ENCODE results near the gene SWSAP1.
A peak's percentile ranks its signal among the peaks of the same experiment; 100 is the strongest.

The SWSAP1 gene

DNA sequence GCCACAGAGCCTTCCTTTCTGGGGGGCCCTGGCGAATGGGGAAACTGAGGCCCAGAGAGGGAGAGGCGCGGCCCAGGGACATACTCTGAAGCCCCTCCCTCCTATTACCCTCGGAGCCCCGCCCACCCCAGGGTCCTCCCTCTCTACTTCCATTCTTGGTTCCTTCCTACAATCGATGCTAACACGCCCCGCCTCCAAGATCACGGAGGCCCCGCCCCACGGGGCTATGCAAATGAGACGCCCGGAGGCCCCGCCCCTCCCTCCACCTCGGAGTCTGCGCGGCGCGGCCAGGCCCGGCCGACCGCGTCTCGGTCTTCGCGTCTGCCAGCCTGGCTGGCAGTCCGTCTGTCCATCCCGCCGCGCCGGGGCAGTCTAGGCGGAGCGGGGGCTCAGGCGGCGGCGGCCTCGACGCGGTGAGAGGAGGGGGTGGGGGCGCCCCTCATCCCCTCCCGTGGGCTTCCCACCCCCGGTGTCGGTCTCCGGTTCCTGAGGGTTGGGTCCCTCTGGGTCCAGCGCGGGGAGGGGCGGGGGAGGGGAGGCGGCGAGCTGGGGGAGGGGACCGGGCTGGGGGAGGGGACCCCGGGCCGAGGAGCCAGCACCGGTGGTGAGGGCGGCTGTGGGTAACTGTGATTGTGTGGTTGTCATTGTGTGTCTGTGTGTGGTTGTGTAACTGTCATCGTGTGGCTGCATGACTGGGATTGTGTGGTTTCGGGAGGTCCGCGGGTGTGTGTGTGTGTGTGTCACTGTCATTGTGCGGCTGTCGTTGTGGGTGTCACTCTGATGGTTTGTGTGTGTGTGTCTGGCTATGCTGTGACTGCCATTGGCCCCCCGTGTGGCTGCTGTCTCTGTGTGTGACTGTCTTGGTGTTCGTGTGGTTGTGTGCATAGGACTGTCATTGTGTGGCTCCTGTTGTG is 19.0 kb upstream of the SWSAP1 start, which contains the start of gene PLPPR2:
TSS of gene PLPPR2 (plus strand) at position 273 of the 914 bp plus-strand sequence. CDS start 2,242 bp downstream, outside the sequence.
- DNase-seq = peak; percentile 94

DNA sequence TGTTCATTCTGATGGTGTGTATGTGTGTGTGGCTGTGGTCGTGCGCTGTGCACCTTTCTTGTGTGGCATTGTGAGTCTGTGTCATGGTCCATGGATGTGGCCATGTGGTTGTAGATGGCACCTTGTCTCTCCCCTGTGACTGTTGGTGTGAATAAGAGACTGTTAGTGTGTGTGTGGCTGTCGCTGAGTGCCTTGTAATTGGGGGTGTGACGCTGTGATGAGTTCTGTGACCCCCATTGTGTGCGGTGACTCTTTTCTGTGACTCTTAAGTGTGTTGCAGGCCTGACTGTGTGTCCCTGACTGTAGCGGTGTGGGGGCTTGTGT is 18.4 kb upstream of the SWSAP1 start:
- no peak for DNase-seq

DNA sequence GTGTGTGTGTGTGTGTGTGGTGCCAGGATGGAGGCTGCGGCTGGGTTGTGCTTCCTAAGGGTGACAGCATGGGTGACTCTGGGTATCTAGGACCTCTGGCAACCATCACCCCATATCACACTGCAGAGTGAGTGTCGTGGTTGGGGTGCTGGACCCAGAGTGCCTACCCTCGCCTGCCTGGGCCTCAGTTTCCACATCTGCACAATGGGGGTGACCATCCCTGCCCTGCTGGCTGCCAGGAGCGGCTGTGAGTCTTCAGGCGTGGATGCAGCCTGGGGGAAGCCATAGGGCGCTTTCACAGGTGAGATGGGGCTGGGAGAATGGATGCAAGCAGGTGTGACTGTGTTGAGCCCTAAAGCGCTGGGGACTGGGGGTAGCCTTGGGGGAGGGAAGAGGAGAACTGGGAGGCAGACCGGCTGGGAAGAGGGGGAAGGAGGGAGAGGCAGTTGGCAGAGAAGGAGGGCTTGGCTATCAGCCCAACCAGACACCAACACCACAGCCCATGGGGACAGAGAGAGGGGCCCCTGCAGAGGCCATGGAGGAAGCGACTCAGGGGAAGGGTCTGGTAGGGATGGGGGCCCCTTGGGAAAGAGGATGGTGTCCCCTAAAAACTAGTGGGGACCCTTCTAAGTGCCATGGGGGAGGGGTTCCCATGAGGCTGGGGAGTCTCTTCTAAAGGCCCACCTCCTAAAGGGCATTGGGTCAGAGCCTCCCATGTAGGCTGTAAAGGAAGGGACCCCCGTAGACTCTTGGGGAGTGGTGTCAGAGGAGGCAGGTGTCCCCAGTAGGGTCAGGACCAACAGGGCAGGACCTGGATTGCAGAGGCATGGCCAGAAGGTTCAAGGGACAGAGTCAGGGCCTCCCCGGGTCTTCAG is 17.6 kb upstream of the SWSAP1 start:
- no peak for DNase-seq

DNA sequence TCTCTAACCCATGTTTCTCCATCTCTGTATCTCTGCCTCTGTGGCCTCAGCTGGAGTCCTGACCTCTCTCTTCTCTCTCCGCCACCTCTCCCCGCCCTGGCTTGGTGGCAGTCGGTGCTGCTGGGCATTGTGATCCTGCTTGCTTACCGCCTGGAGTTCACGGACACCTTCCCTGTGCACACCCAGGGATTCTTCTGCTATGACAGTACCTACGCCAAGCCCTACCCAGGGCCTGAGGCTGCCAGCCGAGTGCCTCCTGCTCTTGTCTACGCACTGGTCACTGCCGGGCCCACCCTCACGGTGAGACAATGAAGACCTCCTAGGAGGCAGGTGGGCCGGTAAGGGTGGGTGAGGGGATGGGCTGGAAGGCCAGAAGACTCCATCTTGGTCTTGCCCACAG is 15.0 kb upstream of the SWSAP1 start:
- DNase-seq = no peak

DNA sequence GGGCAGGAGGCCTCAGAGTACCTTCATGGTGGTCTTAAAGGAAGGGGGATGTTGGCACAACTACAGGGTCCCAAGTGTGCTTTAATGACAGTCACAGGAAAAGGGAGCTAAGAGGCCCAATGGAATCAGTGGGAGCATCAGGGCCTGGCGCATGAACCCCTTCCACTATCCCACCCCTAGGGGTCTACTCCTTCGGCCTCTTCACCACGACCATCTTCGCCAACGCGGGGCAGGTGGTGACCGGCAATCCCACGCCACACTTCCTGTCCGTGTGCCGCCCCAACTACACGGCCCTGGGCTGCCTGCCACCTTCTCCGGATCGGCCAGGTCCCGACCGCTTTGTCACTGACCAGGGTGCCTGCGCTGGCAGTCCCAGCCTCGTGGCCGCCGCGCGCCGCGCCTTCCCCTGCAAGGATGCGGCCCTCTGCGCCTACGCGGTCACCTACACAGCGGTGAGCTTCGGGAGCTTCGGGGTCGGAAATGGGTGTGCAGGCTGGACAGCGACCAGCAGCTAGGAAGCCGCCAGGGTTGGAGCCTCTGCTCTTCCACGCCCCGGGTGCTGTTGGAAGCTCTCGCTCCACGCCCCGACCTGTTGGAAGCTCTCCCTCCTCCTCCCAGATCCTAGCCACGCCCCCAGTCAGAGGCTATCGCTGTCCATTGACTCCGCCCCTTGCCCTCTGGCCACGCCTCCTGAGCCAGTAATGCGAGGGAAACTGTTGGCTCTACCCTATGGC is 13.3 kb upstream of the SWSAP1 start:
- DNase-seq = peak; percentile 64

DNA sequence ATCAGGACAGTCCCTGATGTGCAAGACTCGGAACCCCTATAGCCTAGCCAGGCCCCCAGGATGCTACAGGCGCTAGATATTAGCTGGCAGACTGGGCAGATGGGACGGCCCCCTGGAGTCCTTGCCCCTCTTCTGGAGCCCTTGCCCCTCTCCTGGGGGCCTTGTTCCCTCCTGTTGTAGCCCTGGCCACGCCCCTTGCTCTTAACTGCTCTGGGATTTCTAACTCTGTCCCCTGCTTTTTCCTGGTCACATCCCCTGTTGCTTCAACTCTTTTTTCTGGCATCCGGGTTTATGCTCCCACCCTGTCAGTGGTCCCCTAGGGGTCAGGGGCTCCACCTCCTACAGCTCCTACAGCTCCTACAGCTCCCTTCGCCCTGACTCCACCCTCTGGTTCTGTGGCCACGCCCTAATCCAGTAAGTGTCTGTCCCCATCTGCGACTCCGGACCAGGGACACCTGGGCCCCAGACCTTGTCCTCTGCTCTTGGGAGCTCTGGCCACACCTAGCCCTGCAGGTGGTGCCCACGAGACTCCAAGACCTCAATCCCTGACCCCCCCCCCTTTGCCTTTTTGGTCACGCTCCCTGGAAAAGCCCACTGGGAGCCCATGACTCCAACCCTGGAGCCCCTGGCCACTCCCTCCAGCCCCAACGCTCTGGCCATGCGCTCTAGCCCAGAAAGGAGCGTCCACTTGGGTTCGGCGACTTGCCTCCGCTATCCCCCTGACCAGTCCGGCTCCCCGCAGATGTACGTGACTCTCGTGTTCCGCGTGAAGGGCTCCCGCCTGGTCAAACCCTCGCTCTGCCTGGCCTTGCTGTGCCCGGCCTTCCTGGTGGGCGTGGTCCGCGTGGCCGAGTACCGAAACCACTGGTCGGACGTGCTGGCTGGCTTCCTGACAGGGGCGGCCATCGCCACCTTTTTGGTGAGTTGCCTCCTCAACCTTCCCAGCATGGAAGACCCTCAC is 12.4 kb upstream of the SWSAP1 start:
- DNase-seq = peak; percentile 63

DNA sequence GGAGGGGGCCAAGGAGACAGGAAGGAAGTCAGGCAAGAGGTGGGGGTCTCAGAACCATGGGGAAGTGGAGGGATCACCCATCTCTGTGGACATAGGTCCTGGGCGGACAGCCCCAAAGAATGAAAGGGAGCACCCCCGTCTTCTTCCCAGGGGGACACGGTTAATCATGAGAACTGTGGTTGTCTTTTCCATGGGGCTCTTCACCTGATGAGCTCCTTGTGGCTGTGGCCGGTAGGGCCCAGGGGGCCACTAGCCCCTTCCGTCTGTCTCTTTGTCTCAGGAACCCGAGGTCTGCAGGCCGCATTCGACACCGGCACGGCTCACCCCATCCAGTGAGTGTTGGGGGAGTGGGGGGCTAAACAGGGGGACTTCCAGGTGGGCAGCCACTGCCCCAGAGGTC is 10.6 kb upstream of the SWSAP1 start:
- DNase-seq = no peak

DNA sequence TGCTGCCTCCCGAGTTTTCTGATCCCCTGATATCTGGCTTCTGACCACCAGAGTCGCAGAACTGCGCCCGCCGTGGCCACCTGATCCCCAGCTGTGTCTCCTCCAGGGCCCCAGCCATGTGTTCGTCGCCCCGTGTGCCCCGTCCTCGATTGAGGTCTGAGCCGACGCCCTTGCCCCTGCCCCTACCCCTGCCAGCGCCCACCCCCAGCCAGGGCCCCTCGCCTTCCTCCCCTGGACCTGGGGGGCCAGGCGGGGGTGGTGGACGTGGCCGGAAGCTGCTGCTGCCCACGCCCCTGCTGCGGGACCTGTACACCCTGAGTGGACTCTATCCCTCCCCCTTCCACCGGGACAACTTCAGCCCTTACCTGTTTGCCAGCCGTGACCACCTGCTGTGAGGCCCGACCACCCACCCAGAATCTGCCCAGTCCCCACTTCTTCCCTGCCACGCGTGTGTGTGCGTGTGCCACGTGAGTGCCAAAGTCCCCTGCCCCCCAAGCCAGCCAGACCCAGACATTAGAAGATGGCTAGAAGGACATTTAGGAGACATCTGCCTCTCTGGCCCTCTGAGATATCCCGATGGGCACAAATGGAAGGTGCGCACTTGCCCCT is 10.1 kb upstream of the SWSAP1 start:
- no peak for DNase-seq

DNA sequence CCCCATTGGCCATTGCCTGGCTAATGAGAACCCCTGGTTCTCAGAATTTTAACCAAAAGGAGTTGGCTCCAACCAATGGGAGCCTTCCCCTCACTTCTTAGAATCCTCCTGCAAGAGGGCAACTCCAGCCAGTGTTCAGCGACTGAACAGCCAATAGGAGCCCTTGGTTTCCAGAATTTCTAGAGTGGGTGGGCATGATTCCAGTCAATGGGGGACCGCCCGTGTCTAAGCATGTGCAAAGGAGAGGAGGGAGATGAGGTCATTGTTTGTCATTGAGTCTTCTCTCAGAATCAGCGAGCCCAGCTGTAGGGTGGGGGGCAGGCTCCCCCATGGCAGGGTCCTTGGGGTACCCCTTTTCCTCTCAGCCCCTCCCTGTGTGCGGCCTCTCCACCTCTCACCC is 9.5 kb upstream of the SWSAP1 start:
- DNase-seq = no peak

DNA sequence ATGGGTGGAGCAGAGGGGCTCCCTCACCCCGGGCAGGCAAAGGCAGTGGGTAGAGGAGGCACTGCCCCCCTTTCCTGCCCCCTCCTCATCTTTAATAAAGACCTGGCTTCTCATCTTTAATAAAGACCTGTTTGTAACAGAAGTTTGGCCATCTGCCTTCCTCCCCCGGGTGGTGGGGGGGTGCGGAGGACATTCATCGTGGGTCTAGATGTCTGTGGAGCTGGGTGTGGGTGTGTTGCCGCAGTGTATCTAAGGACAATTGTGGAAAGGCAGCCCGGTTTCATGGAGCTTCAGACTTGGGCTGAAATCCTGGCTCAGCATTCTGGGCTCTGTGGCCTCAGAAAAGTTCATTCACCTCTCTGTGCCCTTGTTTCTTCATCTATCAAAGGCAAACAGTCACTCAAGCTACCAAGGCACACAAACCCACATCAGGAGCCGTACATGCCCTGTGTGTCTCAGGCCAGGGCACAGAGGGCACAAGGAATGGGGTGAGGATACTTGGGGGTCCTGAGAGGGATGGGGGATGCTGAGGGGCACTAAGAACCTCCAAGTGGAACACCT is 8.8 kb upstream of the SWSAP1 start:
- no peak for DNase-seq

DNA sequence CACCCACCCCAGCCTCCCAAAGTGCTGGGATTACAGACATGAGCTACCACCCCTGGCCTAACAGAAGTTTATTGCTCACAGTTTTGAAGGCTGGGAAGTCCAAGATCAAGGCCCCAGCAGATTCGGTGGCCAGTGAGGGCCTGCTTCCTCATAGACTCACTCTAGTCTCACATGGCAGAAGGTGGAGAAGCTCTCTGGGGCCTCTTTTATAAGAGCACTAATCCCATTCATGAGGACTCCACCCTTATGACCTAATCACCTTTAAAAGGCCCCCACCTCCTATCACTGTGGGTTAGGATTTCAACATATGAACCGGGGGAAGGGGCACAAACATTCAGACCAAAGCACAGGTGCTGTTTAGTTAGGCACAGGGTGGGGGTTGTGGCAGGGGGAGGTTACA is 6.9 kb upstream of the SWSAP1 start:
- DNase-seq = peak; percentile 80

DNA sequence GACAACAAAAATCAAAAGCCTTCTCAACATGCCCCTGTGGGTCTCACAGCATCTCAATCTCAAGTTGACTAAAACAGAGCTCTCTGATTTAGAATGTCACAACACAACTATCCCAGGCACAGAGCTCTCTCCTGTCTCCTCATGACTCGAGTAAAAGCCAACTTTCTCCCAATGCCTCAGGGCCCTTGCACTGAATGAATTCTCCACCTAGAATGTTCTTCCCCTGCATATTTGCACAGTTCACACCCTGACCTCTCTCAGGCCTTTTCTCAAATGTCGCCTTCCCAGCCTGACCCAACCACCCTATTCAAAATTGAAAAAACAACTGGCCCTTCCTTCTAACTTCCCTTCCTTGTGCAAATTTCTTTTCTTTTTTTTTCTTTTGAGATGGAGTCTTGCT is 3.7 kb upstream of the SWSAP1 start:
- no peak for DNase-seq

DNA sequence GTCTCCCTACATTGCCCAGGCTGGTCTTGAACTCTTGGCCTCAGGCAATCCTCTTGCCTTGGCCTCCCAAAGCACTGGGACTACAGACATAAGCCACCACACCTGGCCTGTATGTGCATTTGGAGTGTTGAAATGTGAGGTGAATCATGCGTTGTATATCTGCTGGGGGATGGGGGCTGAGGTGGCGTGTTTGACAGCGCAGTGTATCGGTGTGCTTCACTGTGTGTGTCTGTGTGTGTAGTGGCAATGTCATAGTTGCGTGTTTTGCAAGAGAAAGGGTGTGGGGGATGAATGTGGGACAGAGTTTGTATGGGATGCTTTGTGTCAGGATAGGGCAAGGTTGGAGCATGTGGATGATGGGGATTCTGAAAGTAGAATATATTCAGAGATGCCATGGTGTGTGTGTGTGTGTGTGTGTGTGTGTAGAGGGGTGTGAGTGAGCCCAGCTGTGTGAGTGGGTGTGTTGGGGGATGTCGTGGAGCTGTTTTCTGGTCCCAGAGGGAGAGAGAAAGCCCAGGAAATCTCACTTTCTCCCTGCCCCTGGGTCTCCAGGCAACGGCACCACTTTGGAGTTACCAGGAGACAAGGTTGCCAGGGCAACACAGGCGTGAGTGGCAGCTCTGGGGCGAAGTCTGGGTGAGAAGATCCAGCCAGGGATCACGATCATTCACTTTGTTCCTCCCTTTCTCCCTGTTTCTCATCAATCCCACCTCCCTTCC is 1.1 kb upstream of the SWSAP1 start:
- peak; percentile 55 for DNase-seq

DNA sequence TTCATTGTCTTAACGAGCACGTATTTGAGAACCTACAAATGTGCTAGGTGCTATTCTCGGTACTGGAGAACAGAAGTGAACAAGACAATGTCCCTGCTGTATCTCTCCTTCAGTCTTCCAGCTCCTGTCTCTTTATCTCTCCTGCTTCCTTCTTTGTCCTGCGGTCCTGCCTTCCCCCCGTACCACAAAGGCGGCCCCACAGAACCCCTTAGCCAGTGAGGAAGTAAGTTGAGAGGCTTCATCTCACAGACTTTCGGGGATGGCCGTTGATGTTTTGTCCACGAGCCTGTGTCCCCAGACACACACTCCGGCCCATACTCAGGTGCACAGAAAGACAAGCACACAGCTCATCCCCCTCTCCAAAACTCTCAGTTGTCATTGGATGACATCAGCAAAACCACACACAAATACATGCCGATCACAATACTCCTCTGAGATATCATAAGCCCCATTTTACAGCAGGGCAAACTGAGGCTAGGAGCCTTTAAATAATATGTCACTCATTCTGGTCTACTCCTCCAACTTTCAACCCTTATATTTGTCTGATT is 507 bp upstream of the SWSAP1 start:
- no peak for DNase-seq

DNA sequence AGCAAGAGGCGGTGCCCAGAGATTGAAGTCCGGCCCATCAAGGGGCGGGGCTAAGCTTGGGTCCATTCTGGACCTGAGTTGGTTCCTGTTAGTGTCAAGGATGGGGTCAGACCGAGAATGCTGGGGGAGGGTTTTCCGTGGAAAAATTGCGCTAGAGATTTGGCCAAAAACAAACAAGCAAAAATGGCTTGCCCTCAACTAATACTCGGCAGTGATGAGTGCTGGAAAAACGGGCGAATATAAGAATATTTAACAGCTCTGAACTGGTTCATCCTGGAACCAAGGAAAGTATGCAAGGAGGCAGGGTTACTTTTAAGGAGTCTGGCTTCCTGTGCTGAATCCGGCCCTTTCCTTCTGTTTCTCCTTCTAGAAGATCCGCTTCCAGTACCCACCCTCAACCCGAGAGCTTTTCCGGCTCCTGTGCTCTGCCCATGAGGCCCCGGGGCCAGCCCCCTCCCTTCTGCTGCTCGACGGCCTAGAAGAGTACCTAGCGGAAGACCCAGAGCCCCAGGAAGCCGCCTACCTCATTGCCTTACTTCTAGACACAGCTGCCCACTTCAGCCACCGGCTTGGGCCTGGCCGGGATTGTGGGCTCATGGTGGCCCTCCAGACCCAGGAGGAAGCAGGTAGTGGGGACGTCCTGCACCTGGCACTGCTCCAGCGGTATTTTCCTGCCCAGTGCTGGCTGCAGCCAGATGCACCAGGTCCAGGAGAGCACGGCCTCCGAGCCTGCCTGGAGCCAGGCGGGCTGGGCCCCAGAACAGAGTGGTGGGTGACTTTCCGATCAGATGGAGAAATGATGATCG is 880 bp downstream of the SWSAP1 start:
- peak; percentile 63 for DNase-seq

DNA sequence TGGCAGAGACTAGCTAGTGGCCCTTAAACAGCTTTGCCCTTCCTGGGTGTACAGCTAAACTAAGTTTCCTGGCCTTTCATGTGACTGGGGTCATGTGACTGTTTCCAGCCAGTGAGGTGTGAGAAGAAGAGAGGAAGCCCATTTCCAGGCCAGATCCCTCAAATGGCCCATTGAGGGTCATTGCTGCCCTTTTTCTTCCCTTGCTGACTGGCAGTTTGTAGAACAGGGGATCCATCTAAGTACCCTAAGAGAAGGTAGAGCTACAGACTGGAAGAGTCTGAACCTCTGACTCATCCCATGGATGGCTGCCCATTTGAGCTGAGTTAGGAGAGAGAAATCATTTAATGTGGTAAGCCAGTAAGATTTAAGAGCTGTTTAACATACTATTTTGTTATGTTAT is 2.8 kb downstream of the SWSAP1 start:
- DNase-seq = peak; percentile 10

DNA sequence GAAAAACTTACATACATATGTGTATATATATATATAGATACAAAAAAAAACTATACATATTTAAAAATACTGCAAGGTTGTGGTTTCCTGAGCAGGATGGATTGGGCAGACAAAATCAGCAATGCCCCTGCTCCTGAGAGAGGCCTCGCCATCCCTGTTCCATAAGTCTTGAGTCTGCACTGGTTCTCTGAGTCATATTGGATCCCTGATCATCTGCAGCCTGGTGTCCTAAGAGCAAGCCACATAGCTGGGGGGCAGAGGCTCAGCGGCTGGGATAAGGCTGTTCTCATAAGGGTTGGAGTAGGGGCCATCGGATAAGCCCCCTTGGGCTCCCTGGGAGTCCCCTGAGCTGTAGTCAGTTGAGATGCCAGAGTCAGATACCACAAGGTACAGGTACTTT is 3.3 kb downstream of the SWSAP1 start:
- DNase-seq = no peak

DNA sequence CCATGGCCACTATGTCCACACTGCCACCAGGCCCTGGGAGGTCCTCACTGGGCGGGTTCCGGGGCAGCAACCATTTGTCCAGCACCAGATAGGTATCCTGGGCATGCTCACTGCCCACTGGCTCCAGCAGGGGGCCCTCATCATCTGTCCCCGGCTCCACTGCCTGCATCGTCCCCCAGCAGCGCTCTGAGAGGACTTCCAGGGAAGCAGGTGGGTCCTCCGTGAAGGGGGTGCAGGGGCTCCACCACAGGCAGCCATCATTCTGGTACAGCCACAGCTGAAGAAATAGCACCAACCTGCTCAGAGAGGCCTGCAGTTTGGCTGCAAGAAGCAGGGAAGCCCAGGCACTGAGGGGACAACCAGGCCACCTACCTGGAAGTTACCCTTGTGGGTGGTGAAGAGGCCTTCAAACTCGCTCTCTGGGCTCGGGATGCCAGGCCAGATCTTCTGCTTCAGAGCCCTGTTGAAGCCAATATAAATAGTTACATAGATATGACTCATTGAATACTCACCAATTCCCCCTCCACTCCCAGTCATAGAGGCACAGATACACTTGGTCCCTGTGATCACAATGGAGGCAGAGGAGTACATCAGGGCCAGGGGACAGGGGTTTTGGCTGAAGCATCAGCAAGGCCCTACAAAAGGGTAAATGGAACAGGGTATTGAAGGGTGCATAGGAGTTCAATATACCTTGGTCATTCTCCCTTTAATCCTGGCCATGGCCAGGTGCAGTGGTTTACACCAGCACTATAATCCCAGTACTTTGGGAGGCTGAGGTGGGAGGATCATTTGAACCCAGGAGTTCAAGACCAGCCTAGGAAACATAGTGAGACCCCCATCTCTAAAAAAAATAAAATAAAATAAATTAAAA is 4.1 kb downstream of the SWSAP1 start:
- DNase-seq = peak; percentile 71

Measured in NCI-H82 (cell line).